Body of pancreas (tissue), 4 donors: ENCODE data around the gene NKX1-2. TPM values are rescaled to one million over a fixed set of nuclear protein-coding genes. Genes with fewer than 3 reads are reported as not detected.

ENCODE experiments used
- ATAC-seq: fragments of 150-250 bp; one replicate; pipeline ENCODE4 v1.9.1; 2016
- DNase-seq, 4 donors: peaks; one replicate each; pipeline ENCODE4 v3.0.0-alpha.2; 2019
- H3K27ac ChIP-seq, 4 donors: fragments of 200-600 bp; sonication (generic); 1 replicate in 3 of 4; 2 replicates in 1 of 4; pipeline versions ENCODE4 v1.5.1 to v1.6.1; 2016 to 2019; ENCODE audit warnings: mild to moderate bottlenecking in 1 of 4, mixed read lengths in 1 of 4, moderate library complexity in 1 of 4
- H3K27me3 ChIP-seq, 2 donors: fragments of 200-600 bp; sonication (generic); one replicate each; pipeline ENCODE4 v1.6.0; 2016; ENCODE audit warnings: mild to moderate bottlenecking in 1 of 2
- H3K36me3 ChIP-seq, 2 donors: fragments of 200-600 bp; sonication (generic); replicated peaks in 1 of 2; 2 replicates each; pipeline ENCODE4 v1.5.1; 2016; ENCODE audit warnings: low read depth in 2 of 2; ENCODE audit not compliant: insufficient read depth in 1 of 2
- H3K4me1 ChIP-seq: fragments of 200-600 bp; sonication (generic); one replicate; pipeline ENCODE4 v1.6.0; 2016
- H3K4me3 ChIP-seq, 2 donors: fragments of 200-600 bp; sonication (generic); 1 replicate in 1 of 2; 2 replicates in 1 of 2; pipeline ENCODE4 v1.5.1; 2016 to 2019
- H3K9me3 ChIP-seq, 3 donors: fragments of 200-600 bp; sonication (generic); 1 replicate in 2 of 3; 2 replicates in 1 of 3; pipeline ENCODE4 v1.5.1; 2016
- POLR2A ChIP-seq, 3 donors: fragments of 450-650 bp; IDR thresholded peaks; one replicate each; pipeline ENCODE4 v1.6.1; 2016; ENCODE audit warnings: antibody characterized with exemption in 3 of 3, mild to moderate bottlenecking in 2 of 3
- WGBS, 2 donors: methylation state at CpG; one replicate each; pipeline ENCODE4 v1.1.5; 2017; 5-methylcytosine and 5-hydroxymethylcytosine counted together
- intact Hi-C: fragments of 100-400 bp; cut with DNase I; formaldehyde crosslinking; loops from one replicate; pipeline ENCODE4 v1.15.1; 2023
- total RNA-seq, 2 donors: library from RNA; depleted of rRNA; stranded (reverse); fragments of >200 nt; gene quantifications; one replicate each; pipeline ENCODE4 v1.1.0, GENCODE V29; 2016
- TF ChIP-seq, protein P1 (sequence below), 7 experiments: fragments of 450-650 bp in 4 of 7; fragments of 200-600 bp in 3 of 7; sonication (generic) in 3 of 7; IDR thresholded peaks; one replicate each; pipeline ENCODE4 v1.5.1; 2016 to 2019; ENCODE audit warnings: antibody characterized with exemption in 7 of 7

NKX1-2 gene
- total RNA-seq, 2 donors from 2014 or later: not detected

DNA sequence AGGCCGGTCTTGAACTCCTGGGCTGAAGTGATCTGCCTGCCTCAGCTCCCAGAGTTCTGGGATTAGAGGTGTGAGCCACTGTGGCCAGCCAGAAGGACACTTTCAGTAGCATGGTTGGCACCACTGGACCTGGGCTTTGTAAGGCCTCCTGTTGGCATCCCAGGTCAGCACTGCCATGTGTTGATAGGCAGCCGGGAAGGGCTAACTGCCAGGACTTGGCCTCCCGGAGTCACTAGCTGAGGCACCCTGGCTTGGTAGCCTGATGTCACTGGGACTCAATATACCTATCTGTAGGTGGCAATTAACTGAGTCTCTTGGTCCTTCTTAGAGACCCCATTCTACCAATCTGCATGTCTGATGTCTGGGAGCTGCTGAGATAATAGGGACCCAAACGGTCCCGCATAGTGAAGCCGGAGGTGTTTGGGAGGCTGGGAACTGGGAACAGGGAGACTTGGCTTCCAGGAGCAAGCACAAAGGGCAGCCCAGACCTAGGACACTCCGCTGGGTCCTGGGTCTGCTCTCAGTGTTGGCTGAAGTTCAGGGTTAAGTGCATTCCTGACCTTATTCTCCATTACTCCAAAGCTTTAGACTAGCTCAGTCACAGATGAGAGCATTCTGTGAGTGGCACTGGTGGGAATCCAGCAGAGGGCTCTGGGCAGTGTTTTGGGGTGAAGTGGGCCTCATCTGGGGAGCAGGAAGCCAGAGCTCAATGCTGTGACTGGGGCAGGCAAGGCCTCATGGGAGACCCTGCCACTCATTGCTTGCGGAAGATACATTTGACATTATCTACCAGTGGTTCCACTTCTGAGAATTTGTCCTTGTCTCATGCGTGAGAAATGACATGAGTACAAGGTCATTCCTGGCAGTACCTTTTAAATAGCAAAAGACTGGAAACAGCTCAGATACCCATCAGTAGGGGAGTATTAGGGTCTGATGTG, 14.5 kb upstream of the NKX1-2 start:
- DNase-seq: no peak
- no peak for ATAC-seq
- no peak overlapping the region for H3K27ac ChIP-seq
- intact Hi-C loops: no loop called here
- H3K4me1 ChIP-seq: no peaks in the 10 kb centered on the region
- no peaks in the 10 kb centered on the region for H3K36me3 ChIP-seq
- no peak for TF ChIP-seq POLR2A (IDR thresholded peaks at IDR 0.05)
- TF ChIP-seq, protein P1, sequence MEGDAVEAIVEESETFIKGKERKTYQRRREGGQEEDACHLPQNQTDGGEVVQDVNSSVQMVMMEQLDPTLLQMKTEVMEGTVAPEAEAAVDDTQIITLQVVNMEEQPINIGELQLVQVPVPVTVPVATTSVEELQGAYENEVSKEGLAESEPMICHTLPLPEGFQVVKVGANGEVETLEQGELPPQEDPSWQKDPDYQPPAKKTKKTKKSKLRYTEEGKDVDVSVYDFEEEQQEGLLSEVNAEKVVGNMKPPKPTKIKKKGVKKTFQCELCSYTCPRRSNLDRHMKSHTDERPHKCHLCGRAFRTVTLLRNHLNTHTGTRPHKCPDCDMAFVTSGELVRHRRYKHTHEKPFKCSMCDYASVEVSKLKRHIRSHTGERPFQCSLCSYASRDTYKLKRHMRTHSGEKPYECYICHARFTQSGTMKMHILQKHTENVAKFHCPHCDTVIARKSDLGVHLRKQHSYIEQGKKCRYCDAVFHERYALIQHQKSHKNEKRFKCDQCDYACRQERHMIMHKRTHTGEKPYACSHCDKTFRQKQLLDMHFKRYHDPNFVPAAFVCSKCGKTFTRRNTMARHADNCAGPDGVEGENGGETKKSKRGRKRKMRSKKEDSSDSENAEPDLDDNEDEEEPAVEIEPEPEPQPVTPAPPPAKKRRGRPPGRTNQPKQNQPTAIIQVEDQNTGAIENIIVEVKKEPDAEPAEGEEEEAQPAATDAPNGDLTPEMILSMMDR (IDR thresholded peaks at IDR 0.05): no peak
- H3K27me3 ChIP-seq: no peaks in the 10 kb centered on the region
- H3K9me3 ChIP-seq: no peaks in the 10 kb centered on the region
- H3K4me3 ChIP-seq: no peak overlapping the region
- WGBS, 2 donors: 27 to 75% methylated on average over 3 to 9 of the region's 9 CpGs

DNA sequence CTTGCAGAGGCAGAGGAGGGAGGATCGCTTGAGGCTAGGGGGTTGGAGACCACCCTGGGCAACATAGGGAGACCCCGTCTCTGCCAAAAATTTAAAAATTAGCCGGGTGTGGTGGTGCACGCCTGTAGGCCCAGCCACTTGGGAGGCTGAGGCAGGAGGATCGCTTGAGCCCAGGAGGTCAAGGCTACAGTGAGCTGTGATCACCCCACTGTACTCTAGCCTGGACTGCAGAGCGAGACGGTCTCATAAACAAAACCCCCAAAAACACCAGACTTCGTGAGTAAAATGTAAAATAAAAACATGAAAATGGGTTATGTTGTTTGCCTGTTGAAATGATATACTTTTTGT, 12.5 kb upstream of the NKX1-2 start:
- H3K4me1 ChIP-seq: peaks cover 6% of the 10 kb centered on the region
- no peak for TF ChIP-seq POLR2A (IDR thresholded peaks at IDR 0.05)
- TF ChIP-seq, protein P1 (IDR thresholded peaks at IDR 0.05): no peak
- intact Hi-C loops: no loop called here
- WGBS, 2 donors: 78 to 81% methylated on average over 8 of the region's 8 CpGs
- H3K9me3 ChIP-seq: no peaks in the 10 kb centered on the region
- H3K27ac ChIP-seq: peak overlapping the region; percentile 83 to 93 (median 87)
- DNase-seq (no peak), ATAC-seq (no peak)
- peak overlapping the region; percentile 23 to 66 for H3K4me3 ChIP-seq
- H3K36me3 ChIP-seq: no peaks in the 10 kb centered on the region
- H3K27me3 ChIP-seq: no peaks in the 10 kb centered on the region

DNA sequence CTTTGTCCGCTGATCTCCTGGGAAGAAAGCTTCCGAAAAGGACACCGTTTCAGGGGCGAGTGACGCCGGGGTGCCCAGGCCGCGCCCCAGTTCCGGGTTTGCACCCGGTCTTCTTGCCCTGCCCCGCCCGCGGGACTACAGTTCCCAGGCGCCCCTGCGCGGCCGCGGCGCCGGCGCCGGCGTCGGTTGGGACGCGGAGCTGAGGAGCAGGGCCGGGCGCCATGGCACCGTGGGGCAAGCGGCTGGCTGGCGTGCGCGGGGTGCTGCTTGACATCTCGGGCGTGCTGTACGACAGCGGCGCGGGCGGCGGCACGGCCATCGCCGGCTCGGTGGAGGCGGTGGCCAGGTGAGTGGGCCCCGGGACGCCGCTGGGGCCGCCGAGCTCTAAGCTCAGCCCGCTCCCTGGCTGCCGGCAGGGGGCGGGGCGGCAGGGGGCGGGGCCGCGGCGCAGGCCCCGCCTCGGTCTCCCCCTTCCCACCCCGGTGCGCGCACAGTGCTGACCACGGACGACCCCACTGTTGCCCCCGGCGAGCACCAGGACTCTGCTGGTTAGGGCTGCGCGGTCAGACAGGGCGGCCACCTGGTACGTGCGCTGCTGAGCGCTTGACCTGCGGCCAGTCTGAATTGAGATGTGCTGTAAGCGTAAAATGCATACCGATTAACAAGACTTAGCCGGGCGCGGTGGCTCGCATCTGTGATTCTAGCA, 12.0 kb upstream of the NKX1-2 start, which contains the start of gene LHPP:
Gene LHPP, plus strand, starts transcription at position 182 of the 706 bp plus-strand sequence. Its CDS starts 40 bp downstream, at position 222.
- DNase-seq: peak; percentile 82 to 88 (median 86)
- WGBS, 2 donors: 0 to 1% methylated on average over 13 to 81 of the region's 81 CpGs
- peak; percentile 98 for ATAC-seq
- intact Hi-C loops: no loop called here
- H3K36me3 ChIP-seq: no peaks in the 10 kb centered on the region
- no peaks in the 10 kb centered on the region for H3K9me3 ChIP-seq
- peaks cover 6% of the 10 kb centered on the region for H3K4me1 ChIP-seq
- peak within 1 kb of the TSS; percentile 23 to 66 for H3K4me3 ChIP-seq
- peak in 2 of 3 donors; percentile 43 to 45 for TF ChIP-seq POLR2A (IDR thresholded peaks at IDR 0.05)
- TF ChIP-seq, protein P1 (IDR thresholded peaks at IDR 0.05): peak; percentile 18 to 67 (median 50)
- peak within 1 kb of the TSS; percentile 83 to 93 (median 87) for H3K27ac ChIP-seq
- H3K27me3 ChIP-seq: no peaks in the 10 kb centered on the region

DNA sequence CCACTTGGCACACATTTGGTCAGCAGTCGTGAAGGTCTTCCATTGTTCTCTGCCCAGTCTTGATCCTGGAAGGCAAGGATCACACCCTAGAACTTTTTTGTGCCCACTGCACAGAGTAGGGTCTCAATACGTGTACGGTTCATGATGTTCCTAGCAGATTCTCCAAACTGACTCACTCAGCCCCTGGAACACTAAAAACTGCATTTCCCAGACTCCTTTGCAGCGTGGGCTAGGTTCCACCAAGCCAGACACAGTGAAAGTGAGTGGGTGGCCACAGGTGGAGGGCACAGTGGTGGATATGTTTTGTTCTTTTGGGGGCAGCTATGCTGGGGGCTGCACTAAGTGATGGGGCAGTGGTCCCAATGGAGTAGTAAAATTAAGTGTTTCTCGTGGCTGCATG, 10.3 kb upstream of the NKX1-2 start:
- ATAC-seq (no peak), DNase-seq (no peak)
- intact Hi-C loops: no loop called here
- H3K27ac ChIP-seq: no peak overlapping the region
- H3K36me3 ChIP-seq: no peaks in the 10 kb centered on the region
- 80 to 88% methylated on average over 1 to 4 of the region's 5 CpGs for WGBS, 2 donors
- TF ChIP-seq, protein P1 (IDR thresholded peaks at IDR 0.05): no peak
- no peak for TF ChIP-seq POLR2A (IDR thresholded peaks at IDR 0.05)
- no peaks in the 10 kb centered on the region for H3K27me3 ChIP-seq
- no peaks in the 10 kb centered on the region for H3K9me3 ChIP-seq
- H3K4me1 ChIP-seq: peaks cover 6% of the 10 kb centered on the region
- H3K4me3 ChIP-seq: no peak overlapping the region
